ENCODE measurements around the gene GJD3. TPM values are rescaled to one million over a fixed set of nuclear protein-coding genes. Genes with fewer than 3 reads are reported as not detected.

Gene GJD3
- total and polyA plus RNA-seq, 9 of the 15 experiments (the other 6 are each of a cell fraction or from before 2014, with no cell fraction given): 0.17 to 0.38 TPM; not detected in 7

GRCh38 chr17:40360091-40360490 is 4.4 kb downstream of the GJD3 start:
- no peak for DNase-seq (ENCODE audit: extremely low read depth in 1 of 4, low spot score in 3 of 4)
- Histone ChIP-seq H3K79me2 (ENCODE audit: control insufficient read depth, insufficient read depth, low read length) (peaks cover 7% of the 10 kb centered on the region; the same call in 2 of the 3 replicates), H3K4me2 (ENCODE audit: insufficient read depth, low read length) (no peak overlapping the region), H4K20me1 (replicated peaks; ENCODE audit: control insufficient read depth, insufficient read depth, low read length) (no peaks in the 10 kb centered on the region), H3K9me1 (ENCODE audit: control insufficient read depth, insufficient read depth, low read length) (no peaks in the 10 kb centered on the region), H3K27ac (ENCODE audit: extremely low read depth, low read depth, low read length) (no peak overlapping the region), H3K9ac (ENCODE audit: insufficient read depth in 1 of 2, low read depth in 2 of 2, low read length in 2 of 2) (no peak overlapping the region), H3K27me3 (ENCODE audit: control insufficient read depth in 2 of 2, insufficient read depth in 2 of 2, low read length in 2 of 2) (no peaks in the 10 kb centered on the region), H2AFZ (ENCODE audit: low read depth, low read length) (no peak overlapping the region), H3K36me3 (ENCODE audit: control insufficient read depth, insufficient read depth, low read length) (peaks cover 13% of the 10 kb centered on the region; the same call in 2 of the 3 replicates), H3K4me3 (no peak overlapping the region), H3K9me3 (replicated peaks; ENCODE audit: control insufficient read depth, insufficient read depth, low read depth, low read length) (no peaks in the 10 kb centered on the region), H3K4me1 (replicated peaks in 1 of 2; ENCODE audit: control insufficient read depth in 2 of 2, insufficient read depth in 2 of 2, low read length in 2 of 2) (peaks cover 3 to 62% of the 10 kb centered on the region in 2 experiments; a peak in 3 of 5 replicates)
- CTCF ChIA-PET (ENCODE audit: low intra/inter-chr PET ratio): interaction anchor here (2.4 to 2.8 kb wide), 2 partner anchors 84 to 173 kb away, joined by 7 to 28 read pairs; partner anchors contain the start of gene IGFBP4
- WGBS (ENCODE audit: insufficient coverage, low coverage, missing lambda C conversion rate): 36% methylated on average over 8 of the region's 8 CpGs
- POLR2A ChIA-PET: interaction anchor here (0.6 to 0.9 kb wide), 3 partner anchors 103 to 157 kb away, joined by 3 read pairs; no protein-coding TSS in a partner anchor
- TF ChIP-seq ZNF707 (CRISPR knock-in tag; conservative IDR thresholded peaks at IDR 0.05) (no peak), ZFP36 (IDR thresholded peaks at IDR 0.05; ENCODE audit: low read depth, low read length, partially characterized antibody) (peak; percentile 26), ZKSCAN8 (CRISPR knock-in tag; IDR thresholded peaks at IDR 0.05) (no peak), GMEB1 (CRISPR knock-in tag; IDR thresholded peaks at IDR 0.05) (no peak)
- intact Hi-C loops (cut with micrococcal nuclease): loop anchor here (10.0 kb wide), 1 partner anchor 115 kb away; no protein-coding TSS in a partner anchor
- ATAC-seq: no peak
- FAIRE-seq: no peak
- no TSS peak for BruUV-seq (replicated peaks)
- in situ Hi-C loops (cut with MboI): loop anchor here (5.0 kb wide), 1 partner anchor 177 kb away; no protein-coding TSS in a partner anchor

Measured in K562 (cell line).